ENCODE data around the gene DSCAM. TPM values are rescaled to one million over a fixed set of nuclear protein-coding genes. Genes with fewer than 3 reads are reported as not detected.

The DSCAM gene
- polyA plus RNA-seq, 3 donors: not detected

DNA sequence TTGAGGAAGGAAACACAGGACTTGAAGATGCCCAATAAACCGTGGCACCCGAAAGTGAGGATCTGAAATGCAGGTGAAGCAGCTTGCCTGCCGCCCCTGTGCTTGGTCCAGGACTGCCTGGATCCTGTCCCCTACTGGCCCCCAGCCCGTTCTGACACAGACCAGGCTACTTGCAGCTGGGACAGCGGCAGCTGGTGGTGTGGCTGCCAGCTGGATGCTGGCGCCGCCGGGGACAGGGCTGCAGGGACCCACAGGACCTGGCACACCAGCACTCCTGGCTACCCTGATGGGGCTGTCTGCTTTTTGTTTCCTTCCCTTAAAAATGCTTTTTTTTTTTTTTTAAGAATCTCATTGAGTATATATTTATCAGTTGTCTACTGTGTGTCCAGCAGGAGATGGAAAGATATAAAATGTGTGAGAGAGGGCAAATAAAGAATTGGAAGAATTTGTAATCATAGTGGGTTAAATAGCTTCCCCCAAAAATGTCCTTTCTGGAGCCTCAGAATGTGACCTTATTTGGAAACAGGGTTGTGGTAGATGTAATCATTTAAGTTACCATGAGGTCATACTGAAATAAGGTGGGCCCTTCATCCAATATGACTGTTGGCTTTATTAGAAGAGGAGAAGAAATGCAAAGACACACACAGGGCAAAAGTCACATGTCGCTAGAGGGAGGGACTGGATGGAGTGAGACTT lies 165.6 kb downstream of the DSCAM start:
- no peaks in the 10 kb centered on the region for H3K79me2 ChIP-seq (ENCODE audit: insufficient read depth, low read length)
- no peak overlapping the region for H3K4me3 ChIP-seq (replicated peaks in 1 of 3; ENCODE audit: low read depth in 2 of 3, low read length in 3 of 3)
- H3K36me3 ChIP-seq (replicated peaks in 1 of 2; ENCODE audit: control insufficient read depth in 1 of 2, insufficient read depth in 2 of 2, low read length in 2 of 2): no peaks in the 10 kb centered on the region
- Mint-ChIP-seq H3K27me3 (ENCODE audit: low read depth in 3 of 3) (no peaks in the 10 kb centered on the region), H3K4me3 (no peak overlapping the region), H3K4me1 (no peaks in the 10 kb centered on the region), H3K27ac (no peak overlapping the region), H3K36me3 (no peaks in the 10 kb centered on the region), H3K9me3 (peaks cover 0 to 27% (median 13%) of the 10 kb centered on the region in 7 donors)
- TF ChIP-seq, protein P1, sequence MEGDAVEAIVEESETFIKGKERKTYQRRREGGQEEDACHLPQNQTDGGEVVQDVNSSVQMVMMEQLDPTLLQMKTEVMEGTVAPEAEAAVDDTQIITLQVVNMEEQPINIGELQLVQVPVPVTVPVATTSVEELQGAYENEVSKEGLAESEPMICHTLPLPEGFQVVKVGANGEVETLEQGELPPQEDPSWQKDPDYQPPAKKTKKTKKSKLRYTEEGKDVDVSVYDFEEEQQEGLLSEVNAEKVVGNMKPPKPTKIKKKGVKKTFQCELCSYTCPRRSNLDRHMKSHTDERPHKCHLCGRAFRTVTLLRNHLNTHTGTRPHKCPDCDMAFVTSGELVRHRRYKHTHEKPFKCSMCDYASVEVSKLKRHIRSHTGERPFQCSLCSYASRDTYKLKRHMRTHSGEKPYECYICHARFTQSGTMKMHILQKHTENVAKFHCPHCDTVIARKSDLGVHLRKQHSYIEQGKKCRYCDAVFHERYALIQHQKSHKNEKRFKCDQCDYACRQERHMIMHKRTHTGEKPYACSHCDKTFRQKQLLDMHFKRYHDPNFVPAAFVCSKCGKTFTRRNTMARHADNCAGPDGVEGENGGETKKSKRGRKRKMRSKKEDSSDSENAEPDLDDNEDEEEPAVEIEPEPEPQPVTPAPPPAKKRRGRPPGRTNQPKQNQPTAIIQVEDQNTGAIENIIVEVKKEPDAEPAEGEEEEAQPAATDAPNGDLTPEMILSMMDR (IDR thresholded peaks at IDR 0.05): no peak
- H3K9ac ChIP-seq (ENCODE audit: insufficient read depth, low read length, poor library complexity, severe bottlenecking): no peak overlapping the region
- H4K20me1 ChIP-seq (ENCODE audit: insufficient read depth, low read length): no peaks in the 10 kb centered on the region
- intact Hi-C loops (cut with micrococcal nuclease): no loop called here
- no peaks in the 10 kb centered on the region for H3K4me1 ChIP-seq (ENCODE audit: control insufficient read depth in 1 of 2, insufficient read depth in 2 of 2, low read length in 2 of 2)
- H3K9me3 ChIP-seq (replicated peaks in 1 of 2; ENCODE audit: control insufficient read depth in 1 of 2, insufficient read depth in 1 of 2, low read length in 2 of 2): peaks cover 9 to 13% of the 10 kb centered on the region in 2 donors
- DNase-seq: no peak
- H3K27ac ChIP-seq (ENCODE audit: low read depth in 1 of 2, low read length in 2 of 2): no peak overlapping the region
- no peak overlapping the region for H2AFZ ChIP-seq (ENCODE audit: insufficient read depth, low read depth, low read length, poor library complexity, severe bottlenecking)
- H3K4me2 ChIP-seq (replicated peaks; ENCODE audit: extremely low read depth, low read length, poor library complexity, severe bottlenecking): no peak overlapping the region
- WGBS (ENCODE audit: insufficient coverage): 87% methylated on average over 7 of the region's 9 CpGs
- H3K27me3 ChIP-seq (ENCODE audit: control insufficient read depth in 2 of 2, insufficient read depth in 2 of 2, low read length in 2 of 2): no peaks in the 10 kb centered on the region

DNA sequence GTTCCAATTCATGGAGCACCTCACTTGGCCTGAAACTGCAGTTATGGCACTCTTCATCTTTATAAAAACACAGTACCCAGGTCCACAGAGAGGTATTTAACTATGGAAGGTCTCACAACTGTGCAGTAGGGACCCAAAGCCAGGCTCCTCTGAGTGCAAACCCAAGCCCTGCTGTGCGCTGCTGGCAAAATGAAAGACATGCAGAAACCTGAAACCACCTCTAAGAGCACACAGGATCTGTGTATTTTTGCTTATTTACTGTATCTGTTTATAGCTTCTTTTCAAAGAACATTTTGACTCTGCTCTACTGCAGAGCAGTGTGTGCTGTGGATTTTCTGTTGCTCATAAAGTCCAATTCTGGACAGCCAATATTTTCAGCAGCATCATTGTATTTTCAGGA lies 166.6 kb downstream of the DSCAM start:
- Mint-ChIP-seq H3K27ac (no peak overlapping the region), H3K27me3 (ENCODE audit: low read depth in 3 of 3) (no peaks in the 10 kb centered on the region), H3K9me3 (peaks cover under 1 to 27% (median 13%) of the 10 kb centered on the region in 7 donors), H3K4me3 (no peak overlapping the region), H3K36me3 (no peaks in the 10 kb centered on the region), H3K4me1 (no peaks in the 10 kb centered on the region)
- TF ChIP-seq, protein P1 (IDR thresholded peaks at IDR 0.05): no peak
- Histone ChIP-seq H3K4me3 (replicated peaks in 1 of 3; ENCODE audit: low read depth in 2 of 3, low read length in 3 of 3) (no peak overlapping the region), H3K4me2 (replicated peaks; ENCODE audit: extremely low read depth, low read length, poor library complexity, severe bottlenecking) (no peak overlapping the region), H3K4me1 (ENCODE audit: control insufficient read depth in 1 of 2, insufficient read depth in 2 of 2, low read length in 2 of 2) (no peaks in the 10 kb centered on the region), H2AFZ (ENCODE audit: insufficient read depth, low read depth, low read length, poor library complexity, severe bottlenecking) (no peak overlapping the region), H3K27ac (ENCODE audit: low read depth in 1 of 2, low read length in 2 of 2) (no peak overlapping the region), H3K36me3 (replicated peaks in 1 of 2; ENCODE audit: control insufficient read depth in 1 of 2, insufficient read depth in 2 of 2, low read length in 2 of 2) (no peaks in the 10 kb centered on the region), H3K27me3 (ENCODE audit: control insufficient read depth in 2 of 2, insufficient read depth in 2 of 2, low read length in 2 of 2) (no peaks in the 10 kb centered on the region), H3K79me2 (ENCODE audit: insufficient read depth, low read length) (no peaks in the 10 kb centered on the region), H4K20me1 (ENCODE audit: insufficient read depth, low read length) (no peaks in the 10 kb centered on the region), H3K9me3 (replicated peaks in 1 of 2; ENCODE audit: control insufficient read depth in 1 of 2, insufficient read depth in 1 of 2, low read length in 2 of 2) (peaks cover 9 to 17% of the 10 kb centered on the region in 2 donors), H3K9ac (ENCODE audit: insufficient read depth, low read length, poor library complexity, severe bottlenecking) (no peak overlapping the region)
- DNase-seq: no peak
- intact Hi-C loops (cut with micrococcal nuclease): no loop called here
- no CpG with 5 or more reads among the region's 1 CpG for WGBS (ENCODE audit: insufficient coverage)
